ENCODE measurements around the gene TAF4B. TPM values are rescaled to one million over a fixed set of nuclear protein-coding genes. Genes with fewer than 3 reads are reported as not detected.
"Not testable (repeated sequence)": the region's sequence is repeated elsewhere in the genome, so short reads cannot be mapped to it uniquely, and the experiment has no call there.

The TAF4B gene
- total RNA-seq, 2 experiments from 2014 or later = 8.1 to 8.5 TPM

DNA sequence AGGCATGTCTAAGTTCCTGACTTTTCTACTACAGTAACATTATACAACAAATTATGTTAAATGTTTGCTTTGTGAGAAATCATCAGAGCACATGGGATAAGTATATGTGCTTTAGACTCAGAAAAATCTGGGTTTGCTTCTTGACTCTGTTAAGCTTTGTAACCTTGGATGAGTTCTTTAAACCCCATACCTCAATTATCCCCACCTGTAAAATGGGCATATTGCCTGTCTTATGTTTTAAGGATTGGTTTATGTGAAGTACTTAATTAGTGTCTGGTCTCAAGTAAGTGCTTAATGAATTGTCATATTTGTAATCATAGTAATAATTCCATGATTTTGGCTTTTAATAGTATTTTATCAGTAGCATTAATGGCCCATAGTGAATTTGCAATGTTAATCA, 135.8 kb downstream of the TAF4B start:
- H3K36me3 Mint-ChIP-seq (ENCODE audit: low read depth) = peaks cover 10% of the 10 kb centered on the region
- POLR2A ChIA-PET = no interaction called here
- H3K4me3 Mint-ChIP-seq = no peak overlapping the region
- DNase-seq (no peak), ATAC-seq (no peak)
- no peaks in the 10 kb centered on the region for H3K27me3 Mint-ChIP-seq (ENCODE audit: low read depth)
- H3K9me3 Mint-ChIP-seq (ENCODE audit: insufficient read depth) = no peaks in the 10 kb centered on the region
- CTCF ChIA-PET = no interaction called here
- no peaks in the 10 kb centered on the region for H3K4me1 Mint-ChIP-seq (ENCODE audit: low read depth)
- no peak overlapping the region for H3K27ac Mint-ChIP-seq

DNA sequence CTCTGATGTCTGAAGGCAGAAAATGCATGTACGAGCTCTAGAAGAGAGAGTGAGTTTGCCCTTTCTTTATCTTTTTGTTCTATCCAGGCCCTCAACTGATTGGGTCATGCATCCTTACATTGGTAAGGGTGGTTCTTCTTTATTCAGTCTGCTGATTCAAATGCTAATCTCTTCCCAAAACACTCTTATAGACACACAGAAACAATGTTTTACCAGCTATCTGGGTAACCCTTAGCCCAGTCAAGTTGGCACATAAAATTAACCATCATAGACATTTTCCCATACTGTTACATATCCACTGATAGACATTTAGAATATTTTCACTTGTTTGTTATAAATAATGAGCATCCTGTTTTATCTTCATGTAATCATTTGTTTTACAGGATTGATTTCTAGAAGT, 141.2 kb downstream of the TAF4B start:
- DNase-seq (no peak), ATAC-seq (no peak)
- H3K27ac Mint-ChIP-seq = no peak overlapping the region
- ChIA-PET CTCF (interaction anchor here (1.8 kb wide), 1 partner anchor 16 kb away, joined by 6 read pairs; no protein-coding TSS in a partner anchor), POLR2A (no interaction called here)
- H3K4me3 Mint-ChIP-seq = no peak overlapping the region
- no peaks in the 10 kb centered on the region for H3K9me3 Mint-ChIP-seq (ENCODE audit: insufficient read depth)
- no peaks in the 10 kb centered on the region for H3K27me3 Mint-ChIP-seq (ENCODE audit: low read depth)
- peaks cover 3% of the 10 kb centered on the region for H3K36me3 Mint-ChIP-seq (ENCODE audit: low read depth)
- H3K4me1 Mint-ChIP-seq (ENCODE audit: low read depth) = no peaks in the 10 kb centered on the region

DNA sequence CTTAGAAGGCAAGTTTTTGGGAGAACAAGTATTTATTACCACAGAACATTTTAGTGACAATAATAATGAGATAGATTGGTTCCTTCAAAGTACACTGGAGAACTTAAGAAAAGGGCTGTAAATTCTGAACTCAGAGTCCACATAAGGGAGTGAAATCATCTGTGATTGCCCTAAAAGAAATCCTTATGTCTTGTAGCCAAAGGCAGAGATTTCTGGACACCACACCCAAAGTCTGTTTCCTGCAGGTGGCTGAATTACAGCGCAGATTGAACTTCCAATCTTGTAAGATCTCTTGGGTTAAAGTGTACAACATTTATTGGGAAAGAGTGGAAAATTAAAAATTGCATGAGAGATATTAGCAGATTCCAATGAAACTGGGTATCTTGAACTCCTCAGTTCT, 143.8 kb downstream of the TAF4B start:
- Mint-ChIP-seq H3K9me3 (ENCODE audit: insufficient read depth) (no peaks in the 10 kb centered on the region), H3K27ac (no peak overlapping the region), H3K4me3 (no peak overlapping the region), H3K27me3 (ENCODE audit: low read depth) (no peaks in the 10 kb centered on the region), H3K36me3 (ENCODE audit: low read depth) (peaks cover 3% of the 10 kb centered on the region), H3K4me1 (ENCODE audit: low read depth) (no peaks in the 10 kb centered on the region)
- DNase-seq (no peak), ATAC-seq (no peak)
- POLR2A ChIA-PET = no interaction called here
- CTCF ChIA-PET = interaction anchor here (1.5 kb wide), 1 partner anchor 14 kb away, joined by 4 read pairs; no protein-coding TSS in a partner anchor

DNA sequence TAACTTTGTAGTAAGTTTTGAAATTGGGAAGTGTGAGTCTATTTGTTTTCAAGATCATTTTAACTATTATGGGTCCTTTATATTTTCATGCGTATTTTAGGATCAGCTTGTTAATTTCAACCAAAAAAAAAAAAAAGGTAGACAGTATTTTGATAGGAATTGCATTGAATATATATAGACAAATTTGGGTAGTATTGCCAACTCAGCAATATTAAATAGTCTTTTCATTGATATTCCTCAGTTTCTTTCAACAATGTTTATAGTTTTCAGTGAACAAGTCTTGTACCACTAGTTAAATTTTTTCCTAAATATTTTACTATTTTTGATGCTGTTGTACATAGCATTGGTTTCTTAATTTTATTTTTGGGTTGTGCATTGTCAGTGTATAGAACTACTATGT, 149.9 kb downstream of the TAF4B start:
- ChIA-PET CTCF (interaction anchor here (0.8 kb wide), 1 partner anchor 8 kb away, joined by 3 read pairs; no protein-coding TSS in a partner anchor), POLR2A (no interaction called here)
- Mint-ChIP-seq H3K36me3 (ENCODE audit: low read depth) (no peaks in the 10 kb centered on the region), H3K27ac (no peak overlapping the region), H3K9me3 (ENCODE audit: insufficient read depth) (no peaks in the 10 kb centered on the region), H3K4me3 (no peak overlapping the region), H3K27me3 (ENCODE audit: low read depth) (no peaks in the 10 kb centered on the region), H3K4me1 (ENCODE audit: low read depth) (no peaks in the 10 kb centered on the region)
- DNase-seq (no peak), ATAC-seq (no peak)

DNA sequence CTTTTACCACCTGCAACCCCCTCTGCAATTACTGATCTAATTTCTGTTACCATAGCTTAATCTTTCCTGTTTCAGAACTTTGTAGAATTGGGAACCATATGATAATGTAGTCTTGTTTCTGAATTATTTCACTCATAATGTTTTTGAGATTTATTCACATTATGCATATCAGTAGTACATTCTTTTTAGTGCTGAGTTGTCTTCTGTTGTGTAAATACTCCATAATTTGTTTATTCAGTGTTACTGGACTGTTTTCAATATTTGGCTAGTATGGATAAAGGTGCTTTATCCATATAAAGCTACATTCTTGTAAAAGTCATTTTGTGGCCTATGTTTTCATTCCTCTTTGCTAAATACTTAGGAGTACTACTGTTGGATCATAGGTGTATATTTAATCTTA, 152.5 kb downstream of the TAF4B start:
- ChIA-PET CTCF (interaction anchor here (0.7 kb wide), 1 partner anchor 21 kb away, joined by 3 read pairs; no protein-coding TSS in a partner anchor), POLR2A (no interaction called here)
- no peaks in the 10 kb centered on the region for H3K9me3 Mint-ChIP-seq (ENCODE audit: insufficient read depth)
- no peak for DNase-seq
- no peak overlapping the region for H3K4me3 Mint-ChIP-seq
- H3K27ac Mint-ChIP-seq = no peak overlapping the region
- ATAC-seq = no peak
- H3K36me3 Mint-ChIP-seq (ENCODE audit: low read depth) = no peaks in the 10 kb centered on the region
- H3K4me1 Mint-ChIP-seq (ENCODE audit: low read depth) = no peaks in the 10 kb centered on the region
- H3K27me3 Mint-ChIP-seq (ENCODE audit: low read depth) = no peaks in the 10 kb centered on the region

DNA sequence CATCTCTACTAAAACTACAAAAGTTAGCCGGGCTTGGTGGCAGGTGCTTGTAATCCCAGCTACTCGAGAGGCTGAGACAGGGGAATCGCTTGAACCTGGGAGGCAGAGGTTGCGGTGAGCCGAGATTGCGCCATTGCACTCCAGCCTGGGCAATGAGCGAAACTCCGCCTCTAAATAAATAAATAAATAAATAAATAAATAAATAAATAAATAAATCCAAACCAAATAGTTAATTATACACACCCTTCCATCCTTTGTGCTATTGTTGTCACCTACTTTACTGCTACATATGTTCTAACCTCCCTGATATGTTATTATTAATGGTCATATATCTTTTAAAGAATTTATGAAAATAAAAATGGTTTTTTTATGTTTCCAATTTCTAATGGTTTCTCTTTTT, 155.3 kb downstream of the TAF4B start:
- CTCF ChIA-PET = interaction anchor here (1.3 to 2.6 kb wide), 2 partner anchors 8 to 10 kb away, joined by 3 to 8 read pairs; no protein-coding TSS in a partner anchor
- H3K4me1 Mint-ChIP-seq (ENCODE audit: low read depth); H3K27me3 Mint-ChIP-seq (ENCODE audit: low read depth); H3K27ac Mint-ChIP-seq; H3K9me3 Mint-ChIP-seq (ENCODE audit: insufficient read depth); H3K36me3 Mint-ChIP-seq (ENCODE audit: low read depth); H3K4me3 Mint-ChIP-seq; DNase-seq; POLR2A ChIA-PET; ATAC-seq: not testable (repeated sequence)

DNA sequence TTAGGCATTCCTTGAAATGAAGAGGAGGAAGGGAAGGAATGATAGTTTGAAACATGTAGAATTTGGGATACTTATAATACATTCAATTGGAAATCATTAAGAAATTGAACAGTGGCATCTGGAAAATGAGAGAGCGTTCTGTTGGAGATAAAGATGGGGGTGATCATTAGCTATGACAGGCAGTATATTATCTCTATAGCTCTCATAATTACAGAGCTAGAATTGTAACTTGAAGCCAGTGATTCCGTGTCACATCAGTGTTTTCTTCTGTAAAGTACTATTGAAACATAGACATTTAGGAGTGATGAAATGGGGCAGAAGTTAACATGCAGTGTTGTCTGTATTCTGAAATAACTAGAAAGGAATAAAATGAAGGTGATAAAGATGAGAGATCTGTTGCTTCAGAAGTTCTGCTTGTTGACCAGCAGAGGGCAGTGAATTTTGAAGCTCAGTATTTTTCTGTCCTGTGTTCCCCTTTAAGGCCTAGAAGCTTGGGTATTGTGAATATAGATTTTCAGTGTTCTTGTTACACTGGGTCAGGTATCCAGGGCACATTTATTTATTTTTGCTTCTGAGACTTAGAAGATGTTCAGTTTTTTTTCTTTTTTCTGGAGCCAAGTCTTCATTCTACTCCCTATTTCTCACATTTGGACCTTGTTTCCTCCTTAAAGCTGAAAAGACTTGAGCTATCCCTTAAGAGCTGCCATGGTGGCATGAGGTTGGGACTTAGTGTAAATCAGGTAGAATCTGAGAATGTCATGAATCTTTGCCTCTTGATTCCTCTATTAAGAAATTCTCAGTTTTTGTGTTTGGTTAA, 157.4 kb downstream of the TAF4B start:
- CTCF ChIA-PET = interaction anchor here (0.6 to 2.6 kb wide), 34 partner anchors 8 to 1893 kb away, joined by 3 to 13 read pairs (median 4); partner anchors contain the start of gene KCTD1
- peak; percentile 51 for ATAC-seq
- H3K4me1 Mint-ChIP-seq (ENCODE audit: low read depth) = no peaks in the 10 kb centered on the region

DNA sequence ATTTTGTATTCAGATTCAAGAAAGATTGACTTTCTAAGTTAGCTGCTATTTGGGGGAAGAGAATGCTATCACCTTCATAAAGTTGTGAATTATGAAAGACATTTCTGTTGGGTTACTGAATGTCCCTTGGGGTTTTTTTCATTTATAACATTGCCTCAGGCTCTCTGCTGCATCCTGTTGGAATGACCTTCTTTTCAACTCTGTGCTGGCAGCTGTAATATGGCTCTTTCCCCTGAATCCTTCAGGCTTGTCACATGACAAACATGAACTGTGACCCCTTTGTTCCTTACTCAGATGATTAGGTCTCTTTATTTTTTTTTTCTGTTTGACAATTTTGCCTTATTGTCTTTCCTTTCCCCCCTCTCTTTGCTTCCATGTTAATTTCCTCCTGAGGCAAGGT, 159.8 kb downstream of the TAF4B start:
- DNase-seq (no peak), ATAC-seq (no peak)
- CTCF ChIA-PET = no interaction called here
- H3K9me3 Mint-ChIP-seq (ENCODE audit: insufficient read depth) = no peaks in the 10 kb centered on the region
- H3K4me1 Mint-ChIP-seq (ENCODE audit: low read depth) = no peaks in the 10 kb centered on the region
- H3K27me3 Mint-ChIP-seq (ENCODE audit: low read depth) = no peaks in the 10 kb centered on the region
- H3K36me3 Mint-ChIP-seq (ENCODE audit: low read depth) = peaks cover 9% of the 10 kb centered on the region
- no peak overlapping the region for H3K4me3 Mint-ChIP-seq
- no peak overlapping the region for H3K27ac Mint-ChIP-seq
- POLR2A ChIA-PET = no interaction called here

More for the DNA sequence above, 157.4 kb downstream of the TAF4B start:
- POLR2A ChIA-PET = no interaction called here
- Mint-ChIP-seq H3K9me3 (ENCODE audit: insufficient read depth) (no peaks in the 10 kb centered on the region), H3K27ac (no peak overlapping the region), H3K36me3 (ENCODE audit: low read depth) (no peaks in the 10 kb centered on the region), H3K27me3 (ENCODE audit: low read depth) (no peaks in the 10 kb centered on the region), H3K4me3 (no peak overlapping the region)
- DNase-seq = peak; percentile 34

DNA sequence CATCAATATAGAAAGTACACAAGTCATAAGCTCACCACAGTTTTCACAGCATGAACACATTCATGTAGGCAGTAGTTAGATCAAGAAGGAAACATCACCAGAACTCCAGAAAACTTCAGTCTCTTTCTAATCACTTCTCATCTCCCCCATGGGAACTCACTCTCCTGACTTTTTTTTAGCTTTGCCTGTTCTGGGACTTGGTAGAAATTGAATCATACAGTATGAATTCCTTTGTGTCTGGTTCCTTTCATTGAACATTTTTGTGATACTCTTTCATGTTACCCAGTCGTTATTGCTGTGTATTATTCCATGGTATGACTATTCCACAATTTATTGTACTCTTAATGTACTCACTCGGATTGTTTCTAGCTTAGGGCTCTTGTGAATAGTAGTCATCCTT, 160.2 kb downstream of the TAF4B start:
- no peak overlapping the region for H3K4me3 Mint-ChIP-seq
- no peaks in the 10 kb centered on the region for H3K4me1 Mint-ChIP-seq (ENCODE audit: low read depth)
- no peaks in the 10 kb centered on the region for H3K27me3 Mint-ChIP-seq (ENCODE audit: low read depth)
- ChIA-PET CTCF (no interaction called here), POLR2A (no interaction called here)
- no peaks in the 10 kb centered on the region for H3K9me3 Mint-ChIP-seq (ENCODE audit: insufficient read depth)
- peaks cover 9% of the 10 kb centered on the region for H3K36me3 Mint-ChIP-seq (ENCODE audit: low read depth)
- DNase-seq = no peak
- no peak overlapping the region for H3K27ac Mint-ChIP-seq
- ATAC-seq = no peak

DNA sequence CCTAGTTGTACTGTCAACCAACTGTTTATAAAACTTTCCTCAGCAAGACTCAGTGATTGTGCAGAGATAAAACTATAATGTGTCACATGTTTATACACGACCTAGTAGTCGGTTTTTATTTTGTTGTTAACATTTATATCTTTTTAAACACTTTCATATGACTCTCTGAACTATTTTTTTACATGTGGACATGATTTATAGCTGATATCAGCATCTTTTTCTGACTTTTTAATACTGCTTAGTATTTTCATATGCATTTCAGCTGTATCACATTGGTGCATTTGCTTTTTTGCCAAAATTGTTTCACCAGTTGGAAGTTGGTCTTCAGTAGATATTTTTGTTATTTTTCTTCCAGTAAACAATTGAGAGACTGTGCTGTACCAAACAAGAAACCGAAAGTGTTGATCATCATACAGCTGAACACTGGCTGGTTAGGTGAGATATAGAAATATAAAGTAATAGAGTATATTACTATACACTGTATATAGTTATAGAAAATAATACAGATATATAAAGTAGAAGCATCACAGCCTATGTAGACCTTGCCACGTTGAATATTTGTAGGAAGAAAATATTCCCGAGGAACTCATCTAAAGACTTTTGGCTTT, 167.9 kb downstream of the TAF4B start:
- H3K4me3 Mint-ChIP-seq = no peak overlapping the region
- peaks cover 9% of the 10 kb centered on the region for H3K36me3 Mint-ChIP-seq (ENCODE audit: low read depth)
- ATAC-seq = no peak
- H3K9me3 Mint-ChIP-seq (ENCODE audit: insufficient read depth) = no peaks in the 10 kb centered on the region
- no peaks in the 10 kb centered on the region for H3K4me1 Mint-ChIP-seq (ENCODE audit: low read depth)
- no peak for DNase-seq
- ChIA-PET POLR2A (no interaction called here), CTCF (interaction anchor here (1.2 kb wide), 1 partner anchor 10 kb away, joined by 4 read pairs; no protein-coding TSS in a partner anchor)
- no peak overlapping the region for H3K27ac Mint-ChIP-seq
- H3K27me3 Mint-ChIP-seq (ENCODE audit: low read depth) = no peaks in the 10 kb centered on the region

DNA sequence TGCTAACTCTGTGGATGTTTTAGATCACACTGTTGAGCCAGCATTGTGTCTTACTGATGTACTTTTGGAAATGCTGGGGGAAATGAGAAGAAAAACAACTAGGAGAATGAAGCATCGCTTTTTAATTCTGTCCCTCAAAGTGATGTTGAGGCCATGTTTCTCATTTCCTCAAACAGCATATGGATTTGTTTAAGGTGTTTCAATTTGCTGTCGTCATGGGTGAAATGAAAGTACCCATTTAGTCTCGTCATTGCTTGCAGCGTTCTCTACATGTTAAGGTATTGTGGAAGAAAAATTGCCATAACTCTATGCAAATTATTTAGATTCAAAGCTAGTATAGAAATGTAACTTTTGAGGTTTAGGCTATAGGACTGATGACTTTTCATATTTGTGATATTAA, 170.8 kb downstream of the TAF4B start:
- no peak for ATAC-seq
- Mint-ChIP-seq H3K27me3 (ENCODE audit: low read depth) (no peaks in the 10 kb centered on the region), H3K4me1 (ENCODE audit: low read depth) (no peaks in the 10 kb centered on the region), H3K27ac (no peak overlapping the region), H3K9me3 (ENCODE audit: insufficient read depth) (no peaks in the 10 kb centered on the region), H3K36me3 (ENCODE audit: low read depth) (no peaks in the 10 kb centered on the region), H3K4me3 (no peak overlapping the region)
- POLR2A ChIA-PET = no interaction called here
- CTCF ChIA-PET = interaction anchor here (2.2 kb wide), 1 partner anchor 13 kb away, joined by 10 read pairs; no protein-coding TSS in a partner anchor
- DNase-seq = no peak

DNA sequence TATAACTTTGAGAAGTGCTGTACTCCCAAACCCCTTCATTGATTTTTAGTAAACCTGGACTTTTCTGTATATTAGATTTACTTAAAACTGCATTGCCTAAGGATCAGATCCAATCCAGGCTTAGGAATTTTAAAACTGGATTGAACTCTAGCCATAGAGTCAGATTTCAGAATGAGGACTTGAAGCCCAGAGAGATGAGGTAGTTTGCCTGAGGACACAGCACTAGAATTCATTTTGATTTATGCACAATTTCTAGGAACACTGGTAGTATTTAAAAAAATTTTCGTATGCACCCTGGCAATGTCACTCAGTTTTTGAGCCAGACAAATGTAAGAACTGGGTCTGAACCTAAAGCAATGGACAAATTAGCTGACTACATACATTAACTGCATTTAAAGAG, 177.2 kb downstream of the TAF4B start:
- Mint-ChIP-seq H3K27ac (no peak overlapping the region), H3K4me1 (ENCODE audit: low read depth) (no peaks in the 10 kb centered on the region), H3K36me3 (ENCODE audit: low read depth) (no peaks in the 10 kb centered on the region), H3K9me3 (ENCODE audit: insufficient read depth) (no peaks in the 10 kb centered on the region), H3K27me3 (ENCODE audit: low read depth) (no peaks in the 10 kb centered on the region), H3K4me3 (no peak overlapping the region)
- ATAC-seq (no peak), DNase-seq (no peak)
- CTCF ChIA-PET = no interaction called here
- POLR2A ChIA-PET = no interaction called here
